Ovary (tissue), 3 donors: Measurements from ENCODE around the gene RGS9BP.

Experiments
- CTCF ChIP-seq, 3 donors: fragments of 450-650 bp in 2 of 3; fragments of 200-600 bp in 1 of 3; IDR thresholded peaks; one replicate each; pipeline versions ENCODE4 v1.5.1 to v1.8.0; 2016 to 2022; ENCODE audit warnings: antibody characterized with exemption in 3 of 3, mild to moderate bottlenecking in 1 of 3
- EP300 ChIP-seq: sonication (generic); formaldehyde crosslinking; IDR thresholded peaks from one replicate; pipeline ENCODE4 v1.6.1; 2017; ENCODE audit warnings: antibody characterized with exemption
- POLR2A ChIP-seq: fragments of 450-650 bp; IDR thresholded peaks from one replicate; pipeline ENCODE4 v1.6.1; 2017; ENCODE audit warnings: antibody characterized with exemption, mild to moderate bottlenecking, moderate library complexity
- donor health status: DM: no; HTN: no; CAD: no.

GRCh38 chr19:32711747-32712146 is 36.1 kb downstream of the RGS9BP start:
- TF ChIP-seq EP300 (no peak), CTCF (IDR thresholded peaks at IDR 0.05) (no peak), POLR2A (no peak)
